GM12872 (cell line): ENCODE data around the gene ANK3.

Source experiments
- CTCF ChIP-seq: IDR thresholded peaks from 3 replicates; pipeline ENCODE4 v1.5.1; 2011; ENCODE audit warnings: low read depth, mild to moderate bottlenecking, low read length, moderate library complexity; ENCODE audit not compliant: insufficient read depth

ANK3 gene

GRCh38 chr10:60376221-60377041 lies 13.2 kb downstream of the ANK3 start:
- no peak for TF ChIP-seq CTCF

- no peak for TF ChIP-seq CTCF
Observed at GRCh38 chr10:60375293-60376004, 14.2 kb downstream of the ANK3 start.

- TF ChIP-seq CTCF: no peak
Observed at GRCh38 chr10:60374836-60375235, 14.8 kb downstream of the ANK3 start.

GRCh38 chr10:60372436-60372835 lies 17.2 kb downstream of the ANK3 start:
- TF ChIP-seq CTCF: no peak

GRCh38 chr10:60369547-60369930 lies 20.1 kb downstream of the ANK3 start:
- no peak for TF ChIP-seq CTCF

GRCh38 chr10:60368875-60369546 lies 20.7 kb downstream of the ANK3 start:
- no peak for TF ChIP-seq CTCF

GRCh38 chr10:60367901-60368300 lies 21.8 kb downstream of the ANK3 start:
- TF ChIP-seq CTCF: no peak
